Measurements from ENCODE around the gene WIPF2. TPM values are rescaled to one million over a fixed set of nuclear protein-coding genes. Genes with fewer than 3 reads are reported as not detected.

The WIPF2 gene
- total RNA-seq, 2 donors from 2014 or later, result 5.0 to 8.5 TPM

DNA sequence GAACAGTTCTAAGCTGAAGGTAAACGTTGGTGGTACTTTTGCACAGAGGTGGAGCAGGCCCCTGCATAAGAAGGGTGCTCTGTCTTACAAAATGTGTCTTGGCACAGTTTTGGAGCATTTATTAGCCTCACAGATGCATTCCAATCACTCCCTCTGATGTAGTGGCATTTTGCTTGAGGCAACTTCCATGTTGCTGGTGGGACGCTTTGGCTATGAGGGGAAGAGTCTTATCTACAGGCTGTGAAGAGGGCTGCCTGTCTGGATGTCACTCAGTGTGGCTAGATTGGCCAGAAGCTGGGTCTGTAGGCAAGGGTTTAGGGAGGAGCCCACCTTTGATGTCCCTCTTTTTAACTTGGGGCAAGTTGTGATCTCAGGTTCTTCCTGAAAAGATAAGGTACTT is 87.3 kb downstream of the WIPF2 start:
- Histone ChIP-seq H3K27me3 (no peaks in the 10 kb centered on the region), H3K4me3 (no peak overlapping the region), H3K36me3 (no peaks in the 10 kb centered on the region), H3K9me3 (no peaks in the 10 kb centered on the region), H3K4me1 (peaks cover 8 to 74% of the 10 kb centered on the region in 2 donors), H3K27ac (peak overlapping the region; percentile 9 to 59)
- TF ChIP-seq, protein P1, sequence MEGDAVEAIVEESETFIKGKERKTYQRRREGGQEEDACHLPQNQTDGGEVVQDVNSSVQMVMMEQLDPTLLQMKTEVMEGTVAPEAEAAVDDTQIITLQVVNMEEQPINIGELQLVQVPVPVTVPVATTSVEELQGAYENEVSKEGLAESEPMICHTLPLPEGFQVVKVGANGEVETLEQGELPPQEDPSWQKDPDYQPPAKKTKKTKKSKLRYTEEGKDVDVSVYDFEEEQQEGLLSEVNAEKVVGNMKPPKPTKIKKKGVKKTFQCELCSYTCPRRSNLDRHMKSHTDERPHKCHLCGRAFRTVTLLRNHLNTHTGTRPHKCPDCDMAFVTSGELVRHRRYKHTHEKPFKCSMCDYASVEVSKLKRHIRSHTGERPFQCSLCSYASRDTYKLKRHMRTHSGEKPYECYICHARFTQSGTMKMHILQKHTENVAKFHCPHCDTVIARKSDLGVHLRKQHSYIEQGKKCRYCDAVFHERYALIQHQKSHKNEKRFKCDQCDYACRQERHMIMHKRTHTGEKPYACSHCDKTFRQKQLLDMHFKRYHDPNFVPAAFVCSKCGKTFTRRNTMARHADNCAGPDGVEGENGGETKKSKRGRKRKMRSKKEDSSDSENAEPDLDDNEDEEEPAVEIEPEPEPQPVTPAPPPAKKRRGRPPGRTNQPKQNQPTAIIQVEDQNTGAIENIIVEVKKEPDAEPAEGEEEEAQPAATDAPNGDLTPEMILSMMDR (IDR thresholded peaks at IDR 0.05), result no peak
- no peak for DNase-seq (ENCODE audit: low spot score)

DNA sequence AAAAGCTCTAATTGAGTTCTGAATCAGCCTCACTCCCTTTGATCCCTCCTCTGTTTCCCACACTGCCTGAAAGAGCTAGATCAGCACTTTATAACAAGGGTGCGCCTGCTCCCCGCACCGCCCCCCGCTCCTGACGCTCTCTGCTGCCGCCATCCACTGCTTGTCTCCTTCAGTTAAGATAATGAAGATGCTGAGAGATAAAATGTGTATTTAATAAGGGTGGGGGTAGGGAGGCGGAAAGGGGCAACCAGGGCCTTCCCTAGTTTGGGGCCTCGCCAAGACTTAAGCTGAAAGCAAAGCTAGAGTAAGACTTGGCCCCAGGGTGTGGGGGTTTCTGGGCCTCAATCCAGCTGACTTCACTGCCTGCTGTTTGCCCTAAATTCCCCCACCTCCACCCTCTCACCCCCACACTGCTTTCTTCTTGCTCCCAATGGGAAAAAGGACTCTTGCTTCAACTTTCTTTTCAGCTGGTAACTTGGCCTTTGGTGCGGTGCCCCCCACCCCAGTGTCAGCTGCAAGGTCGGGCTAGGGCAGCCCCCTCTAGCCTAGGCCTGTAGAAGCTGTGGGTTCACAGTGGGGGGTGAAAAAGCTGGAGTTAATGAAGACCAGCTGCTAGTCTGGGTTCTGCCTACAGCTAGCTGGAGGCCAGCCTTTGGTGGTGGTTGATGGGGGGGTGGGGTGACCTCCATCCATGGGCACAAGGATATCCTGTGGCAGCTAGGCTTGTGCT is 88.1 kb downstream of the WIPF2 start:
- Histone ChIP-seq H3K36me3 (no peaks in the 10 kb centered on the region), H3K27me3 (no peaks in the 10 kb centered on the region), H3K9me3 (no peaks in the 10 kb centered on the region), H3K4me1 (peaks cover 9 to 82% of the 10 kb centered on the region in 2 donors), H3K27ac (peak overlapping the region; percentile 59 to 96), H3K4me3 (no peak overlapping the region)
- TF ChIP-seq, protein P1 (IDR thresholded peaks at IDR 0.05), result no peak
- no peak for DNase-seq (ENCODE audit: low spot score)

DNA sequence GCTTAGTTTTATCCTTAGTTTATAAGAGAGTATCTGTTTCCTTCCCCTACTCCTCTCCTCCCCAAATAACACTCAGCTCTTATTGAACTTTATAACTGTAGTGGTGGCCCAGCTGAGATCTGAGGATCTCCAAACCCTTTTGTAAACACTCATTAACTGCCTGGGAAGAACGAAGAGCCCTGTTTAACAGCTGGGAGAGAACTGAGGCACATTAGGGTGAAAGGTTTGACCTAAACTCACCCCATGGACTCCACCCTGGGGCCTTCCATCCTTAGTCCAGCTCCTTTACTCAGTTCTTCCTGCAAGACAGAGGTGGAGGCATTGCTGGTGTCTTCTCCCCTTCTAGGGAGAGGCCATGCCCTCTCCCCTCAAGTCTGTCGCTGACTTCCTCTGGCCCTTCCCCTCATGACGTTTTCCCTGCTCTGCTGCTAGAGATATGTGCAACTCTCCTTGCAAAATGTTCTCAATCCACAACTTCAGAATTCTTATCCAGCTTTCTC is 88.7 kb downstream of the WIPF2 start:
- Histone ChIP-seq H3K4me1 (peaks cover 9 to 85% of the 10 kb centered on the region in 2 donors), H3K9me3 (no peaks in the 10 kb centered on the region), H3K27ac (peak overlapping the region; percentile 59 to 96), H3K4me3 (no peak overlapping the region), H3K36me3 (no peaks in the 10 kb centered on the region), H3K27me3 (no peaks in the 10 kb centered on the region)
- TF ChIP-seq, protein P1 (IDR thresholded peaks at IDR 0.05), result no peak
- DNase-seq (ENCODE audit: low spot score), result no peak

DNA sequence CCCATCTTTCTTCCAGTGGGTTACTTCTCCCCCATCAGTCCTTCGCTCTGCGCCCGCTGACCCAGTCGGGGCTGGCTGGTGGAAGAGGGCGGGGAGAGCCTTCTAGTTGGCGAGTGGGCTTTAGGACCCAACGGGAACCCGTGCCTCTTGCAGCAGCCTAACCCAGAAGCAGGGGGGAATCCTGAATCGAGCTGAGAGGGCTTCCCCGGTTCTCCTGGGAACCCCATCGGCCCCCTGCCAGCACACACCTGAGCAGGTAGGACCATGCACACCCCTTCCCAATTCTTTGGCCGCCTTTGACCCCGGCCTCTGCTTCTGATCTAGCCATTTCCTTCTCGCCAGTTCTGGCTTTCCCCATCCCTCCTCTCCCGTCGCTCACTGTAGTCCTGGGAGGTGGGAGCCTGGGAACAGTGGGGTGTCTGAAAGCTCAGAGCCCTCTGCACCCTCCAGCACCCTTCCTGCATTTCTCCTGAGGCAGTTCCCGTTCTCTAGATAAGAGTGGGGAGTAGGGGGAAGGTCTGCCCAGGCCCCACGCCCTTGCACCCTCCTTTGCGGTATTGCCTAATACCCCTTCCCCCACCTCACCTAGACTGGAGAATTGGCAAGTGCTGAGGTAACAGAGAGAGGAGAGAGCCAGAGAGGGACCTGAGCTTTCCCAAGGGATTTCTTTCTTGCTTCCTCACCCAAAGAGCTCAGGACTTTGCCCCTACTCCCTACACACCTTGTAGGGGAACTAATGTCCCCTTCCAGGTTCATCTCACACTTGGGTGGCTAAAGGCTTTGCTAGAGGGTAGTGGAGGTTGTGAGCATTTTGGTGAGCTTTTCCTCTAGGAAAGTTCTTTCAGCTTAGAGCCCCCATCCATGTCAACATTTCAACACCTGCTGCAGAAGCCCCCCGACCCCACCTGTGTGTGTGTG is 90.2 kb downstream of the WIPF2 start, which contains the start of gene RARA:
Gene RARA, plus strand, starts transcription at position 150 of the 918 bp plus-strand sequence. CDS start 22,039 bp downstream, outside the sequence.
- DNase-seq (ENCODE audit: low spot score), result no peak
- TF ChIP-seq, protein P1 (IDR thresholded peaks at IDR 0.05), result no peak
- H3K27ac ChIP-seq, result peak within 1 kb of the TSS; percentile 96 to 98
- no peaks in the 10 kb centered on the region for H3K36me3 ChIP-seq
- H3K9me3 ChIP-seq, result no peaks in the 10 kb centered on the region
- H3K4me1 ChIP-seq, result peaks cover 9 to 85% of the 10 kb centered on the region in 2 donors
- H3K27me3 ChIP-seq, result no peaks in the 10 kb centered on the region
- H3K4me3 ChIP-seq, result peak within 1 kb of the TSS; percentile 44 to 52

DNA sequence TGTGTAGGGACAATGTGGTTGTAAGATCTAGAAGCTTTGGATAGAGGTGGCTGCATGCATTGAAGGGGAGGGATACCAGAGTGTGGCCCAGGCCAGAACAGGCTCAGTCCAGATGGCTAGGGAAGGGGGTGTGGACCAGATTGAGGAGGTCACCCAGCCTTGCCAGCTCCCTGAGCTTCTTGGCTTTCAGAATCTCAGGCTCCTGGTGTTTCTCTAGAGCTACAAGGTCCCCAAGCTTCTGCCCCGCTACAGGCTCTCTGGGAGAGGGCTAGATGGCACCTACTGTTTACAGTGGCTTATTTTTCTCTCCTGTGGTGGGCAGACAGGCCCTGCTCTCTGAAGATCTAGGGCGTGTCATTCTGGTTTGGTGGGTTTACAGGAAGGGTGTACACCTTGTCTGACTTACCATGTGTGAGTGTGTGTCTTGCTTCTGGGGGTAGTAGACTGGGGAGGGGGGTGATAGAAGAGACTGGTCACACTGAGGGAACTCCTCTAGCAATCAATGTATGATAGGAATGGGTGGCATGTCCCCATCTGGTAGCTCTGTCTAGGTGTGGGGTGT is 90.9 kb downstream of the WIPF2 start:
- H3K4me3 ChIP-seq, result no peak overlapping the region
- H3K27me3 ChIP-seq, result no peaks in the 10 kb centered on the region
- DNase-seq (ENCODE audit: low spot score), result no peak
- peak overlapping the region; percentile 96 to 98 for H3K27ac ChIP-seq
- no peaks in the 10 kb centered on the region for H3K9me3 ChIP-seq
- TF ChIP-seq, protein P1 (IDR thresholded peaks at IDR 0.05), result no peak
- H3K4me1 ChIP-seq, result peaks cover 9 to 88% of the 10 kb centered on the region in 2 donors
- H3K36me3 ChIP-seq, result no peaks in the 10 kb centered on the region
